AG04450 (cell line): Measurements from ENCODE around the gene KLHL33. TPM values are rescaled to one million over a fixed set of nuclear protein-coding genes. Genes with fewer than 3 reads are reported as not detected.

Experiments
- CTCF ChIA-PET: fragments of 300-600, 350-600 bp; formaldehyde crosslinking; extraction: SDS; loops from one replicate; lab custom pipeline; 2022; ENCODE audit warnings: antibody characterized with exemption, inconsistent platforms; lab: Charles Lee
- POLR2A ChIA-PET: fragments of 350-600 bp; formaldehyde crosslinking; extraction: SDS; loops from one replicate; lab custom pipeline; 2021; ENCODE audit warnings: antibody characterized with exemption, inconsistent platforms; lab: Yijun Ruan, JAX
- DNase-seq: peaks from one replicate; pipeline ENCODE4 v3.0.0-alpha.2; 2011; ENCODE audit warnings: low read depth, low spot score
- H3K27ac ChIP-seq: one replicate; pipeline ENCODE4 v1.5.1; 2012; ENCODE audit warnings: low read depth, low read length, control low read depth
- H3K27me3 ChIP-seq: one replicate; pipeline ENCODE4 v1.6.0; 2012; ENCODE audit warnings: low read length; ENCODE audit not compliant: control insufficient read depth, insufficient read depth
- H3K4me3 ChIP-seq: 2 replicates; pipeline ENCODE4 v1.5.1; 2011; ENCODE audit warnings: mild to moderate bottlenecking, low read depth, low read length, control low read depth
- H3K9me3 ChIP-seq: 2 replicates; pipeline ENCODE4 v1.5.1; 2012; ENCODE audit warnings: low read length; ENCODE audit not compliant: control insufficient read depth, insufficient read depth
- CTCF ChIP-seq: IDR thresholded peaks from 2 replicates; pipeline ENCODE4 v1.5.1; 2011; ENCODE audit warnings: low read depth, low read length, control low read depth, inconsistent platforms
- polyA plus RNA-seq: library from polyadenylated mRNA; depleted of rRNA; stranded (reverse); fragments of >200 nt; gene quantifications from 2 replicates; pipeline ENCODE4 v1.2.3, GENCODE V29; 2011

The KLHL33 gene
- polyA plus RNA-seq, 1 experiment = 0.06 TPM

GRCh38 chr14:20412411-20412810 lies 23.6 kb downstream of the KLHL33 start:
- H3K4me3 ChIP-seq = peak overlapping the region; percentile 88
- no peak for TF ChIP-seq CTCF
- no peaks in the 10 kb centered on the region for H3K27me3 ChIP-seq
- no peak for DNase-seq
- H3K9me3 ChIP-seq = no peaks in the 10 kb centered on the region; the same call in 1 of the 2 replicates
- peak overlapping the region; percentile 94 for H3K27ac ChIP-seq
- ChIA-PET POLR2A (interaction anchor here (0.6 to 2.3 kb wide), 6 partner anchors 22 to 270 kb away, joined by 3 to 19 read pairs (median 4); partner anchors contain the start of genes PARP2 and PNP), CTCF (interaction anchor here (0.7 to 4.4 kb wide), 2 partner anchors 116 to 196 kb away, joined by 3 to 58 read pairs; no protein-coding TSS in a partner anchor)

- ChIA-PET CTCF (no interaction called here), POLR2A (interaction anchor here (0.5 kb wide), 1 partner anchor 1117 kb away, joined by 3 read pairs; the partner anchor contains the start of gene SALL2)
- Histone ChIP-seq H3K4me3 (no peak overlapping the region), H3K27me3 (no peaks in the 10 kb centered on the region), H3K27ac (no peak overlapping the region), H3K9me3 (no peaks in the 10 kb centered on the region; the same call in 1 of the 2 replicates)
- DNase-seq = no peak
- TF ChIP-seq CTCF = no peak
Observed at GRCh38 chr14:20409226-20409625, 26.7 kb downstream of the KLHL33 start.

GRCh38 chr14:20403521-20403920 lies 32.4 kb downstream of the KLHL33 start:
- Histone ChIP-seq H3K4me3 (no peak overlapping the region), H3K9me3 (no peaks in the 10 kb centered on the region), H3K27ac (no peak overlapping the region), H3K27me3 (no peaks in the 10 kb centered on the region)
- TF ChIP-seq CTCF = no peak
- POLR2A ChIA-PET = no interaction called here
- CTCF ChIA-PET = interaction anchor here (7.3 kb wide), 1 partner anchor 11 kb away, joined by 49 read pairs; no protein-coding TSS in a partner anchor
- DNase-seq = no peak

GRCh38 chr14:20400965-20401593 lies 34.9 kb downstream of the KLHL33 start:
- TF ChIP-seq CTCF = no peak
- no peaks in the 10 kb centered on the region for H3K27me3 ChIP-seq
- CTCF ChIA-PET = interaction anchor here (1.3 to 7.3 kb wide), 2 partner anchors 14 to 73 kb away, joined by 4 to 49 read pairs; no protein-coding TSS in a partner anchor
- H3K4me3 ChIP-seq = no peak overlapping the region
- no peak overlapping the region for H3K27ac ChIP-seq
- no peak for DNase-seq
- POLR2A ChIA-PET = no interaction called here
- H3K9me3 ChIP-seq = no peaks in the 10 kb centered on the region

GRCh38 chr14:20400589-20400964 lies 35.4 kb downstream of the KLHL33 start:
- no peak overlapping the region for H3K27ac ChIP-seq
- ChIA-PET POLR2A (no interaction called here), CTCF (no interaction called here)
- H3K27me3 ChIP-seq = no peaks in the 10 kb centered on the region
- no peak for TF ChIP-seq CTCF
- no peak overlapping the region for H3K4me3 ChIP-seq
- no peaks in the 10 kb centered on the region for H3K9me3 ChIP-seq
- DNase-seq = no peak
